ENCODE measurements around the gene POGZ.

POGZ gene

GRCh38 chr1:151370211-151370911, 88.9 kb downstream of the POGZ start:
- 92% methylated on average over 6 of the region's 6 CpGs for WGBS
- Histone ChIP-seq H3K9ac (ENCODE audit: low read depth, low read length) (no peak overlapping the region), H3K9me3 (ENCODE audit: insufficient read depth, low read depth, low read length) (no peaks in the 10 kb centered on the region), H3K27ac (ENCODE audit: low read depth, low read length) (no peak overlapping the region), H3K4me1 (ENCODE audit: insufficient read depth, low read length) (peaks cover 6% of the 10 kb centered on the region; the same call in 1 of the 2 replicates), H3K4me3 (ENCODE audit: low read length) (no peak overlapping the region), H3K36me3 (ENCODE audit: insufficient read depth, low read length) (peaks cover 9% of the 10 kb centered on the region; the same call in 1 of the 2 replicates), H3K27me3 (ENCODE audit: insufficient read depth, low read length) (no peaks in the 10 kb centered on the region)

- no peak overlapping the region for H3K4me3 ChIP-seq (ENCODE audit: low read length)
- H3K9me3 ChIP-seq (ENCODE audit: insufficient read depth, low read depth, low read length): no peaks in the 10 kb centered on the region
- WGBS: 92% methylated on average over 15 of the region's 15 CpGs
- peaks cover 14% of the 10 kb centered on the region for H3K36me3 ChIP-seq (ENCODE audit: insufficient read depth, low read length)
- no peak overlapping the region for H3K9ac ChIP-seq (ENCODE audit: low read depth, low read length)
- no peak overlapping the region for H3K27ac ChIP-seq (ENCODE audit: low read depth, low read length)
- peaks cover 6% of the 10 kb centered on the region; the same call in 1 of the 2 replicates for H3K4me1 ChIP-seq (ENCODE audit: insufficient read depth, low read length)
- no peaks in the 10 kb centered on the region for H3K27me3 ChIP-seq (ENCODE audit: insufficient read depth, low read length)
Observed at GRCh38 chr1:151369621-151370048, 89.7 kb downstream of the POGZ start.

- 89% methylated on average over 7 of the region's 7 CpGs for WGBS
- Histone ChIP-seq H3K27ac (ENCODE audit: low read depth, low read length) (no peak overlapping the region), H3K9ac (ENCODE audit: low read depth, low read length) (no peak overlapping the region), H3K4me3 (ENCODE audit: low read length) (no peak overlapping the region), H3K36me3 (ENCODE audit: insufficient read depth, low read length) (peaks cover 15% of the 10 kb centered on the region), H3K9me3 (ENCODE audit: insufficient read depth, low read depth, low read length) (no peaks in the 10 kb centered on the region), H3K4me1 (ENCODE audit: insufficient read depth, low read length) (peaks cover 6% of the 10 kb centered on the region; the same call in 1 of the 2 replicates), H3K27me3 (ENCODE audit: insufficient read depth, low read length) (no peaks in the 10 kb centered on the region)
Observed at GRCh38 chr1:151369302-151369610, 90.0 kb downstream of the POGZ start.

- no peak overlapping the region for H3K9ac ChIP-seq (ENCODE audit: low read depth, low read length)
- H3K9me3 ChIP-seq (ENCODE audit: insufficient read depth, low read depth, low read length): no peaks in the 10 kb centered on the region; the same call in 1 of the 2 replicates
- H3K4me1 ChIP-seq (ENCODE audit: insufficient read depth, low read length): peaks cover 6% of the 10 kb centered on the region; the same call in 1 of the 2 replicates
- no peak overlapping the region for H3K27ac ChIP-seq (ENCODE audit: low read depth, low read length)
- no peak overlapping the region for H3K4me3 ChIP-seq (ENCODE audit: low read length)
- 93% methylated on average over 20 of the region's 20 CpGs for whole genome bisulfite sequencing
- peaks cover 18% of the 10 kb centered on the region for H3K36me3 ChIP-seq (ENCODE audit: insufficient read depth, low read length)
- H3K27me3 ChIP-seq (ENCODE audit: insufficient read depth, low read length): no peaks in the 10 kb centered on the region
Observed at GRCh38 chr1:151368393-151369301, 90.6 kb downstream of the POGZ start.

- Histone ChIP-seq H3K27me3 (ENCODE audit: insufficient read depth, low read length) (no peaks in the 10 kb centered on the region), H3K9ac (ENCODE audit: low read depth, low read length) (no peak overlapping the region), H3K4me3 (ENCODE audit: low read length) (no peak overlapping the region), H3K4me1 (ENCODE audit: insufficient read depth, low read length) (peaks cover 6% of the 10 kb centered on the region; the same call in 1 of the 2 replicates), H3K9me3 (ENCODE audit: insufficient read depth, low read depth, low read length) (peaks cover 5% of the 10 kb centered on the region; the same call in 1 of the 2 replicates), H3K27ac (ENCODE audit: low read depth, low read length) (no peak overlapping the region), H3K36me3 (ENCODE audit: insufficient read depth, low read length) (peaks cover 18% of the 10 kb centered on the region)
- 88% methylated on average over 8 of the region's 8 CpGs for WGBS
Observed at GRCh38 chr1:151367658-151368392, 91.5 kb downstream of the POGZ start.

GRCh38 chr1:151364996-151365395, 94.3 kb downstream of the POGZ start:
- H3K36me3 ChIP-seq (ENCODE audit: insufficient read depth, low read length): peaks cover 21% of the 10 kb centered on the region
- no peaks in the 10 kb centered on the region for H3K27me3 ChIP-seq (ENCODE audit: insufficient read depth, low read length)
- peaks cover 18% of the 10 kb centered on the region for H3K9me3 ChIP-seq (ENCODE audit: insufficient read depth, low read depth, low read length)
- no peaks in the 10 kb centered on the region for H3K4me1 ChIP-seq (ENCODE audit: insufficient read depth, low read length)
- 94% methylated on average over 4 of the region's 4 CpGs for WGBS
- no peak overlapping the region for H3K9ac ChIP-seq (ENCODE audit: low read depth, low read length)
- H3K4me3 ChIP-seq (ENCODE audit: low read length): no peak overlapping the region
- H3K27ac ChIP-seq (ENCODE audit: low read depth, low read length): no peak overlapping the region

GRCh38 chr1:151362308-151363155, 96.8 kb downstream of the POGZ start:
- H3K27ac ChIP-seq (ENCODE audit: low read depth, low read length): no peak overlapping the region
- H3K9me3 ChIP-seq (ENCODE audit: insufficient read depth, low read depth, low read length): peaks cover 18% of the 10 kb centered on the region
- peaks cover 20% of the 10 kb centered on the region for H3K36me3 ChIP-seq (ENCODE audit: insufficient read depth, low read length)
- H3K4me1 ChIP-seq (ENCODE audit: insufficient read depth, low read length): no peaks in the 10 kb centered on the region
- H3K27me3 ChIP-seq (ENCODE audit: insufficient read depth, low read length): no peaks in the 10 kb centered on the region
- no peak overlapping the region for H3K4me3 ChIP-seq (ENCODE audit: low read length)
- no peak overlapping the region for H3K9ac ChIP-seq (ENCODE audit: low read depth, low read length)
- WGBS: 91% methylated on average over 3 of the region's 3 CpGs

GRCh38 chr1:151361883-151362282, 97.4 kb downstream of the POGZ start:
- Histone ChIP-seq H3K4me3 (ENCODE audit: low read length) (no peak overlapping the region), H3K4me1 (ENCODE audit: insufficient read depth, low read length) (no peaks in the 10 kb centered on the region), H3K9me3 (ENCODE audit: insufficient read depth, low read depth, low read length) (peaks cover 18% of the 10 kb centered on the region), H3K27ac (ENCODE audit: low read depth, low read length) (no peak overlapping the region), H3K36me3 (ENCODE audit: insufficient read depth, low read length) (peaks cover 18% of the 10 kb centered on the region), H3K9ac (ENCODE audit: low read depth, low read length) (no peak overlapping the region), H3K27me3 (ENCODE audit: insufficient read depth, low read length) (no peaks in the 10 kb centered on the region)

GRCh38 chr1:151356696-151357095, 102.6 kb downstream of the POGZ start:
- H3K9ac ChIP-seq (ENCODE audit: low read depth, low read length): no peak overlapping the region
- WGBS: 67% methylated on average over 1 of the region's 2 CpGs
- H3K27me3 ChIP-seq (ENCODE audit: insufficient read depth, low read length): no peaks in the 10 kb centered on the region
- peaks cover 7% of the 10 kb centered on the region for H3K9me3 ChIP-seq (ENCODE audit: insufficient read depth, low read depth, low read length)
- H3K4me3 ChIP-seq (ENCODE audit: low read length): no peak overlapping the region
- H3K27ac ChIP-seq (ENCODE audit: low read depth, low read length): no peak overlapping the region
- no peaks in the 10 kb centered on the region for H3K36me3 ChIP-seq (ENCODE audit: insufficient read depth, low read length)
- H3K4me1 ChIP-seq (ENCODE audit: insufficient read depth, low read length): no peaks in the 10 kb centered on the region
